NCI-H2107 treated with DMSO at 0.1 percent for 48 hours (cell line): ENCODE measurements around the gene PPP2R2D.

Experiments used
- DNase-seq: peaks from one replicate; lab custom pipeline; 2025; ENCODE audit not compliant: unreplicated experiment; lab: John Stamatoyannopoulos, UW

The PPP2R2D gene

DNA sequence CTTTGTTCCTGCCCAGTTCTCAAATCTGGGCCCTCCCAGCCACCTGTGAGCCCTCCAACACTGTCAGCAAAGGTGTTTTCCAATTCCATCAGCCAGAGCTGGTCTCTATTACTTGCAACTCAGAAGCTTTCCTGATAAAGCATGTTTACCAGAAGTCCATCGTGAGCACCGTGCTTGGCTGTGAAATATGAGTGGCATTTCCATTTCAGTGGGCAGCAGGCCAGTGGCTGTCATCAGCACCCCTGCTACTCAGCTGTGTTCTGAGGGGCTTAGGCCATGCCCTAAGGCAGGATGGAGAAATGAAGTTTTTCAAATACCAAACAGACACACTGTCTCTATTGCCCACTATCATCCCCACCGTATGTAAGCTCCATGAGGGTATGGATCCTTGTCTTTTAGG lies 93.6 kb downstream of the PPP2R2D start:
- no peak for DNase-seq

DNA sequence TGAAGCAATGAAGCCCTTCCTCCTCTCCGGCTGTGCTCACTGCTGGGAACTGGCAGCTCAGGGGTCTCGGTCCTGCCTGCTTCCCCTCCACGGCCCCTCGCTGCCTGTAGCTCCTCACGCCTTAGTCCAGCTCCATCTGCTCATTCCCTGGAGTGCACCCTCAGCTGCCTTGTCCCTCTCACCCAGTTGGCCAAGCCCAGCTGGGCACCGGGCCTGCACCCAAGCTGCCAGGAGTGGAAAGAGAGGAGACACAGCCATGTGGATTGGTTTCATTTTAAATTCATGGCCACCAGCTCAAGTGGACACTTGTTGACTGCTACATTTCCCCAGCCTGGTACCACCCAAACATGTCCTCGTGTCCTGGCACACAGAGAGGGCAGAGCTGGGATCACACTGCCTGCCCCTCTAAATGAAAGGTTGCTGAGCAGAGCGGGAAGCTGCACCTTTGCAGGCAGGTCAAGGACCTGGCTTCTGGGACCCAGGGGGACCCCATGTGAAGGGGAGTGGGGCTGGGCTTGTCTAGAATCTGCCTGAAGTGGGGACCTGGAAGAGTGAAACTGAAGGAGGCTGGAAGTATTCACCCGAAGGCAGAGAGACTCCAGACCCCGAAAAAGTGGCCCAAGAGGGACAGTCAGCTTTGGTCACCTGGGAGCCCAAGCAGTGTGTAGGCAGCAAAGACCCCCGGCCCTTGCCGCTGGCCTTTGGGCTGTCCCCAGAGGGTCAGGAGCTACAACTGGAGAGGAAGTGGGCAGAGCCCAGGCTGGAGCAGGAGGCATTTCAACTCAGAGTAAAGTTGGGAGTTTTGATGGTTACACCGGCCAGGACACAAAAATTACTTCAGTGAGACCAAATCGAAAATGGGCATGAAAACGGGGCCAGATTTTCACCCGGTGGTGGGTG lies 95.9 kb downstream of the PPP2R2D start:
- no peak for DNase-seq

DNA sequence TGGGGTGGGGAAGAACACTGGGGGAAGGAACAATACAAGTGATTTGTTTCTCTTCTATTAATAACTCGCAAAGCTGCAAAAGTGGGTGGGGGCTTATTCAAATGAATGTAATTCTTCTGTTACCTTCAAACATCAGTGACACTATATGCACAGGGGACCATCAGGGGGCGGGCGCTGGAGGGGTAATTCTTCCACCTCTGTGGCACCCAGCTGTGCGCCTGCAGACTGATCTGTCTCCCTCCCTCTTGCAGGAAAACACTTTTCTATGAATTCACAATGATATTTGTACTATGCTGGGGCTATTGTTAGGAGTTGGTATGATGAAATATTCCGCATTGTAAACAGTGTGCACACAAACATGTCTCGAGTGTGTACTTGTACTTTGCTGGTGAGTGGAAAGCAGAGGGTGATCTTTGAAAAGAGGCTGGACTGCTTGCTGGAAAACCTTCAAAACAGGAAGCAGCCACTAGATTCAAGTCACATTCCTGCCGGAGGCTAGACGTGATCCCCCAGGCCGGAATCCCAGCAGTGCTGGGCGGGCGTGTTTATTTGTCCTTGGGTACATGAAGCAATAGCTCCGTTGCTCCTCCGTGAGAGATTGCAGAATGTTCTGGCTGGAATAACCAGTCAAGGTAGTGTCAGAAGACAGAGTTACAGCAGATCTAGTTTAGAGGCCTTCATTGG lies 96.7 kb downstream of the PPP2R2D start:
- DNase-seq = peak; percentile 53

DNA sequence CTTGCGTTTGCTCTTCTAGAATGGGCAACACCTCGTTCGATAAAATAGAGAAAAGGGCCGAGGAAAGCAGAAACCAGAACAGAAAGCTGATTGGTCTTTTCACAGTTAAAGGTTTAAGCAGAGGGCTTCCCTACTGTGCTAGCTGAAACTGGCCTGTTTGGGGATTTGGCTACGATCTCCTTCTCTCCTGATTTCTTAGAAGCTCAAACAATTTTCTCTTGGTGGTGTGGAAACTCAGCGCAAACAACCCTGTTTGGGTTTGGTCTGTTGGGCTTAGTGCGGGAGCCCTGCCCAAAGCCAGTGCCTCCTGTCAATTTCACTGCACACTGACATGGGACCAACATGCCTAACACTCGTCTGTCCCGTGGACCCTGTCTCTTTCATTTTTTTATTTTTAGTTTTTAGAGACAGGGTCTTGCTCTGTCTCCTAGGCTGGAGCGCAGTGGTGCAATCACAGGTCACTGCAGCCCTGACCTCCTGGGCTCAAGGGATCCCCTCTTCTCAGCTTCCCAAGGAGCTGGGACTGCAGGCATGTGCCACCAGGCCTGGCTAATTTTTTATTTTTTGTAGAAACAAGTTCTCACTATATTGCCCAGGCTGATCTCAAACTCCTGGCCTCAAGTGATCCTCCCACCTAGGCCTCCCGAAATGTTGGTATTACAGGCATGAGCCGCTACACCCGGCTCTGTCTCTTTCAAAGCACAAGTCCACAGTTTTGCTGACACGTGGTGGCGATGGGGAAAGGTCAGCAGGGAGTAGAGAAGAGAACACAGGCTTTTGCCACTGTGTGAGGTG lies 97.4 kb downstream of the PPP2R2D start:
- no peak for DNase-seq

DNA sequence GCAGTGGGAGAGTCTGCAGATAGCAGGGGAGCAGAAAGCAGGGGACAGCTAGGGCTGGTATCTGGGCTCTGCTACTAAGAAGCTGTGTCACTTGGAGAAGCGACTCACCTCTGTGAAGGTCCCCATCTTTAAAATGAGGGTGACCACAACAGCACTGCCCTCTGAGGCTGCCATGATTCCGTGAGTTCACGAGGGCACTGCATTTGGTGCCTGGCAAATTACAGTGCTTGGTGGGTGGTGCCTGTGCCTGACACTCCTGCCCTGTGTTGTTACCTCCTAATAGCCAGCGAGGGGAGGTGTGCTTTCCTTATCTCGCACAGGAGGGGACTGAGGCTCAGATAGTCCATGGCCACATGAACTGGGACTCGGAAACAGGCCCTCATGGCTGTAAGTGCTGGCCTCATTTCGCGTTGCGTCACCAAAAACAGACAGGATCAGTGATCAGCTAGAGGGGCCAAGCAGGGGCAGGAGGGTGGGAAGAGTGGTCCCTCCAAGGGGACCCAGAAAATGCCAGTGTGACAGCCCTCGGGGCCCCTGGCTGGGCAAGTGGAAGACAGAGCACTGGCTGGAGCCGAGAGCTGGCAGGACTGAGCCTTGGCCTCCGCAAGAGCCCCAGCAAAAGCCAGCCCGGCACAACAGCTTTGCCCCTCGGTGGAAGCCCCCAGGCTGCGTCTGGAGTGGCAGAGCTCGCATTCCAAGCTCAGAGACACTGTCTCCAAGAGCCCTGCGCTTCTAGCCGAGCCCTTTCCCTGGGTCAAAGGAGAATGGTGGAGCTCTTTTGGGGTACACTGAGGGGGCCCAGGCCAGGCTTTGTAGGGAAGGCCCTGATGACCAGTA lies 98.3 kb downstream of the PPP2R2D start:
- DNase-seq = no peak

DNA sequence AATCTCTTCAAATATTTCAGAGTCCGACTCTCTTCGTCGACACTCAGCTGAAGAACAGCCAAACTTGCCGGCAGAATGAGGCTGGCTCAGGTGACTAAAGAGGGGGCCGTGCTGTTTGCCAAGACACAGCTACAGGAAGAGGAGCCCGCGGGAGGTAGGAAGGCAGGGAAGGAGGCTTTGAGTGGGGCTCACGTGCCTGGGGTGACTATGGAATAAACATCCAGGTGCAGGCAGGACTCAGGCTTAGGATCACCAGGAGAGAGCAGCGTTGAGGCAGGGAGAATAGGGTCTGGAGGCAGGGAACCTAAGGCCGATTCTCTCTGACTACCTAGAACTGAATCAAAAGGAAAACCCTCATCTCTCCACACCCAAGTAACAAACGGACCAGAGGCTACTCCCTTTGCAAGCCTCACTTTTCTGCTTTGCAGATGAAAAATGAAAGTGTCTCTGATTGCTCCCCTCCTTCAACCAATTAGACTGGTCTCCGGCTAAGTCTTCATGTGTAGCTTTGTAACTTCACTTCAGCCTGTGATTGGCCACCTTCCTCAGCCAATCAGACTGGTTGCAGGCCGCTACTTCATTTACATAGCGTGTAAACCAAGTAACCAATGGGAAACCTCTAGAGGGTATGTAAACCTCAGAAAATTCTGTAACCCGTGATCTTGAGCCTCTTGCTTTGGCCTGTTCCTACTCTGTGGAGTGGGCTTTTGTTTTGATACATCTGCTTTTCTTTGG lies 100.6 kb downstream of the PPP2R2D start:
- peak; percentile 55 for DNase-seq

DNA sequence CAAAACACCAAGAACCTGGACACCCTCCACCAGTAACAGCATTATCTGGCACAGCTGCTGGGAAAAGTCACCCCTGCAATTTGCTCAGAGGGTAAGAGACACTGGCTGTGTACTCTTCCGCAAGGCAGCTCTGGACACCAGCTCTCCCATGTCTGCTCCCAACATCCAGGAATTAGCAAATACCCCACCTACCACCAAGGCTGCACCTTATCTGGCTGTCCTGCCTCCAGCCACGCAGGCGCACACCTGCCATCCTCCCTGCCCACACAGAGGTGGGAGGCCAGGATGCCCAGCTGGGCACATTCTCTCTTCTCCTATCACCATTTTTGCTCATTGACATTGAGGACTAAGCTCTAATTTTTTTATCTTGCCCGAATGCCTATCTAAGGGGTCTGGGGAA lies 101.2 kb downstream of the PPP2R2D start:
- DNase-seq = no peak

DNA sequence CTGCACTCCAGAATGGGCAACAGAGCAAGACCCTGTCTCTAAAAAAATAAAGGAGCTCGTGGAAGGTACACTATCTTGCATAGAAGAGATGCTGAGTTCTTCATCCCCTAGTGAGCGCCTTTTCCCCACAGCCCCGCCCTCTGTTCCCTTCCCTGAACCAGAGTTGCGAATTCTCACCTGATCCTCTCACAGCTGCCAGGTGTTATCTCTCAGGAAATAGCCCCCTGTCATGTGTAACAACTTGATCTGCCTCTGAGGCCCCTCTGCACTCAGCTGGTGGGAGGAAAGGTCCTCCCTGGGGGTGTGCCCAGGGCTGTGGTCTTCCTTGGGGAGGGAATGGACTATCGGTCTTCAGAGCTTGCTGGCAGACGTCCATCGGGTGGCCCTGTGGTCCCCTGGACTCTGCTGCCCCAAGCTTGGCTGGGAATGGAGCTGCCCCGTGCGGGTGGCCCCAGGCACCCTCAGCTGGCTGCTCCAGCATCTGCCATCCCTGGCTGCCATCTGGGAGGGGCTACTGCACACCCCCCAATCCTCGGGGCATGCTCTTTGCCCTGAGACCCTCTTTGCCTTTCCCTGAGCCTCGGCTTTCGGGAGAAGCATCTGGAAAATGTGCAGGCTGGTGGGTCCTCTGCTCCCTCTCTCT lies 102.6 kb downstream of the PPP2R2D start:
- no peak for DNase-seq

DNA sequence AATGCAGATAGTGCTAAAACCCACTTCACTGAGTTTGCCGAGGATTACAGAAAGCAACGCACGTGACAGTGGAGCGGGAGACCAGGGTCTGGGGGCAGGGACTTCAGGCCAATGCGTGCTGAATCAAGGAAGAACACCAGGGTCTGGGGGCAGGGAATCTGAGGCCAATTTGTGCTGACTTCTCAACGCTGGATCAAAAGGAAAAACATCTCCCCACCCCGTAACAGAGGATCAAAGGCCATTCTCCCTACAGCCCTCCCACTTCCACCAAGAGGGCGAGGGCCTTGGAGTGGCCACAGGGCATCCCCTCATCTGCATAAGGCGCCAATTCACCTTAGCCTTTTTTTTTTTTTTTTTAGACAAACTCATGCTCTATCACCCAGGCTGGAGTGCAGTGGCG lies 103.2 kb downstream of the PPP2R2D start:
- DNase-seq = no peak

DNA sequence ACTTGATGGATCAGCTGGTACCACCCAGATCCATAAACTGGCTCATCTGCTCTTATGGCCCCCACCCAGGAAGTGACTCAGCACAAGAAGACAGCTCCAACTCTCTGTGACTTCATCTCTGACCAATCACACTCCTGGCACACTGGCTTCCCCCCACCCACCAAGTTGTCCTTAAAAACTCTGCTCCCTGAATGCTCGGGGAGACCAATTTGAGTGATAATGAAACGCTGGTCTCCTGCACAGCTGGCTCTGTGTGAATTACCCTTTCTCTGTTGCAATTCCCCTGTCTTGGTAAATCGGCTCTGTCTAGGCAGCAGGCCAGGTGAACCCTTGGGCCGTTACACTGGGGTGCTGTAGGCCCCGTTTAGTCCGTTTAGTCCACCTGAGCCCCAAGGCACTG lies 104.3 kb downstream of the PPP2R2D start:
- no peak for DNase-seq

DNA sequence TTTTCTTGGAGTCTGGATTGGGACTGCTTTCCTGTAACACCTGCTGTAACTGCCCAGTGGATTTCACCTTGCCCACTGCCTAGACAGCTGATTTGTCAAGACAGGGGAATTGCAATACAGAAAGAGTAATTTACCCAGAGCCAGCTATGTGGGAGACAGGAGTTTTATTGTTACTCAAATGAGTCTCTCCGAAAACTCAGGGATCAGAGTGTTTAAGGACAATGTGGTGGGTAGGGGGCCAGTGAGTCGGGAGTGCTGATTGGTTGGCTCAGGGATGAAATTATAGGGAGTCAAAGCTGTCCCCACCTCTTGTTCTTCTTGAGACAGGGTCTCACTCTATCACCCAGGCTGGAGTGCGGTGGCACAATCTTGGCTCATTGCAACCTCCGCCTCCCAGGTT lies 106.2 kb downstream of the PPP2R2D start:
- no peak for DNase-seq

DNA sequence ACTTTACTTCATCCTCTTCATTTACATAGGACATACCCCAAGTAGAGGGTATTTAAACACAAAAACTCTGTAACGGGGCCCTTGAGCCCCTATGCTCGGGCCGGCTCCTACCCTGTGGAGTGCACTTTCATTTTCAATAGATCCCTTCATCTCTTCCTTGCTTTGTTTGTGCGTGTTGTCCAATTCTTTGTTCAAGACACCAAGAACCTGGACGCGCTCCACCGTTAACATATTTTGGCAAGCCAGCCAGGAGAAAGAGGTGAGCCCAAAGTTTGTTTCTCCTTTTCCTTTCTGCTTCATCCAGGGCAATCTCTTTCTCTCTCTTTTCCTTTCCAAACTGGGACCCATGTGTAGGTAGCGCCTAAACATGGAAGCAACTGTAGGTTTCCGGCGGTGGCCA lies 106.9 kb downstream of the PPP2R2D start:
- no peak for DNase-seq
